Endothelial cell of umbilical vein (primary cell): ENCODE data around the gene ADGRL3. TPM values are rescaled to one million over a fixed set of nuclear protein-coding genes. Genes with fewer than 3 reads are reported as not detected.

Source experiments
- BruUV-seq: library from RNA; stranded (reverse); fragments of 400-500 nt; replicated peaks from 2 replicates; lab custom pipeline; 2021; lab: Mats Ljungman, UMichigan
- CTCF ChIA-PET: fragments of 300-600, 350-600 bp; sonication (Branson Sonifier 250); formaldehyde crosslinking; loops from one replicate; lab custom pipeline; 2021; ENCODE audit warnings: antibody characterized with exemption, inconsistent platforms; lab: Charles Lee
- POLR2A ChIA-PET: fragments of 300-600, 350-600 bp; sonication (Branson Sonifier 250); formaldehyde crosslinking; loops from one replicate; lab custom pipeline; 2021; ENCODE audit warnings: antibody characterized with exemption, inconsistent platforms; lab: Charles Lee
- DNase-seq: peaks from one replicate; pipeline ENCODE4 v3.0.0-alpha.2; 2011; ENCODE audit warnings: low read depth, low spot score
- FAIRE-seq: peaks from 2 replicates; lab custom pipeline; 2011; peaks lifted over from hg19 to GRCh38; lab: Jason Lieb, UNC
- H2AFZ ChIP-seq: 2 replicates; pipeline ENCODE4 v1.6.0; 2012; ENCODE audit warnings: low read depth, low read length, control low read depth, inconsistent platforms
- H3K27ac ChIP-seq: 2 replicates; pipeline ENCODE4 v1.5.1; 2011; ENCODE audit warnings: low read depth, mild to moderate bottlenecking, control low read depth, low read length, moderate library complexity; ENCODE audit not compliant: insufficient read depth
- H3K27me3 ChIP-seq, 2 experiments: 2 replicates each; pipeline versions ENCODE4 v1.6.0 to v1.6.1; 2011; ENCODE audit warnings: low read length in 2 of 2, mixed read lengths in 1 of 2; ENCODE audit not compliant: control insufficient read depth in 2 of 2, insufficient read depth in 2 of 2
- H3K36me3 ChIP-seq, 2 experiments: 2 replicates in 1 of 2; 3 replicates in 1 of 2; pipeline ENCODE4 v1.5.1; 2011; ENCODE audit warnings: low read length in 2 of 2, mild to moderate bottlenecking in 1 of 2, moderate library complexity in 1 of 2; ENCODE audit not compliant: control insufficient read depth in 2 of 2, insufficient read depth in 2 of 2; ENCODE audit errors: extremely low read depth in 1 of 2
- H3K4me1 ChIP-seq: 3 replicates; pipeline ENCODE4 v1.5.1; 2011; ENCODE audit warnings: mild to moderate bottlenecking, low read length; ENCODE audit not compliant: control insufficient read depth, insufficient read depth; ENCODE audit errors: extremely low read depth
- H3K4me2 ChIP-seq: 2 replicates; pipeline ENCODE4 v1.6.1; 2011; ENCODE audit warnings: low read length, control low read depth, mixed read lengths; ENCODE audit not compliant: insufficient read depth
- H3K4me3 ChIP-seq, 3 experiments: fragments of 200-600 bp in 1 of 3; sonication (generic), shearing (Covaris generic) in 1 of 3; replicated peaks in 1 of 3; 2 replicates each; pipeline ENCODE4 v1.5.1; 2011 to 2016; ENCODE audit warnings: control low read depth in 3 of 3, low read length in 3 of 3, mild to moderate bottlenecking in 2 of 3, inconsistent platforms in 1 of 3, low read depth in 1 of 3, moderate library complexity in 1 of 3; ENCODE audit not compliant: insufficient read depth in 1 of 3
- H3K79me2 ChIP-seq: 2 replicates; pipeline ENCODE4 v1.6.0; 2012; ENCODE audit warnings: low read length, inconsistent platforms; ENCODE audit not compliant: control insufficient read depth, insufficient read depth
- H3K9ac ChIP-seq: replicated peaks from 2 replicates; pipeline ENCODE3; 2011; ENCODE audit warnings: low read length, control low read depth; ENCODE audit not compliant: insufficient read depth; ENCODE audit errors: extremely low read depth
- H3K9me1 ChIP-seq: replicated peaks from 3 replicates; pipeline ENCODE4 v1.6.0; 2011; ENCODE audit warnings: mild to moderate bottlenecking, low read length; ENCODE audit not compliant: control insufficient read depth, insufficient read depth; ENCODE audit errors: extremely low read depth
- H3K9me3 ChIP-seq: replicated peaks from 2 replicates; pipeline ENCODE4 v1.5.1; 2012; ENCODE audit warnings: low read length, inconsistent platforms; ENCODE audit not compliant: control insufficient read depth, insufficient read depth
- H4K20me1 ChIP-seq: replicated peaks from 2 replicates; pipeline ENCODE3; 2011; ENCODE audit warnings: mild to moderate bottlenecking, low read length; ENCODE audit not compliant: control insufficient read depth, insufficient read depth; ENCODE audit errors: extremely low read depth
- EZH2 ChIP-seq: IDR thresholded peaks from 2 replicates; pipeline ENCODE4 v1.6.1; 2012; ENCODE audit warnings: borderline replicate concordance, low read depth, mild to moderate bottlenecking, moderate library complexity, low read length, inconsistent platforms; ENCODE audit not compliant: severe bottlenecking
- FOS ChIP-seq: IDR thresholded peaks from 2 replicates; pipeline ENCODE4 v1.6.1; 2011; ENCODE audit warnings: mild to moderate bottlenecking, low read length, moderate library complexity, borderline replicate concordance; ENCODE audit not compliant: insufficient read depth
- GATA2 ChIP-seq: IDR thresholded peaks from 2 replicates; pipeline ENCODE4 v1.7.0; 2011; ENCODE audit warnings: low read depth, mild to moderate bottlenecking, moderate library complexity, mixed read lengths, low read length; ENCODE audit not compliant: insufficient read length, insufficient read depth
- JUN ChIP-seq: IDR thresholded peaks from 2 replicates; pipeline ENCODE4 v1.6.1; 2011; ENCODE audit warnings: borderline replicate concordance, low read depth; ENCODE audit not compliant: insufficient read length, insufficient read depth
- MYC ChIP-seq: IDR thresholded peaks from one replicate; pipeline ENCODE4 v1.6.1; 2011; ENCODE audit warnings: mild to moderate bottlenecking, low read depth, low read length
- POLR2A ChIP-seq: IDR thresholded peaks from 2 replicates; pipeline ENCODE4 v1.6.1; 2012; ENCODE audit warnings: low read depth, mild to moderate bottlenecking, control low read depth, low read length
- POLR2AphosphoS5 ChIP-seq: IDR thresholded peaks from 2 replicates; pipeline ENCODE4 v1.6.1; 2012; ENCODE audit warnings: low read depth, mild to moderate bottlenecking, control low read depth, low read length, moderate library complexity; ENCODE audit not compliant: insufficient read depth
- dilution Hi-C: fragments of 300-500 bp; cut with MboI; formaldehyde crosslinking; loops from one replicate; pipeline ENCODE4 v1.15.0; 2019; ENCODE audit warnings: low sequenced_read_pairs; ENCODE audit not compliant: extremely low pct_ligation_motif_present
- intact Hi-C: fragments of 100-400 bp; cut with micrococcal nuclease; formaldehyde crosslinking; loops from one replicate; pipeline ENCODE4 v1.10.0; 2022
- polyA plus RNA-seq, 4 experiments: library from polyadenylated mRNA; depleted of rRNA in 3 of 4; stranded (reverse) in 3 of 4; unstranded in 1 of 4; fragments of >200 nt; gene quantifications; 2 replicates each; pipeline versions ENCODE4 v1.2.1 to v1.2.3, GENCODE V29; 2011 to 2012; ENCODE audit warnings: missing spikeins in 1 of 4
- total RNA-seq: library from RNA; stranded (reverse); gene quantifications from 2 replicates; pipeline ENCODE4 v1.2.3, GENCODE V29; 2021
- TF ChIP-seq, protein P1 (sequence below): IDR thresholded peaks from 2 replicates; pipeline ENCODE4 v1.6.1; 2011; ENCODE audit not compliant: insufficient read depth, insufficient read length
- TF ChIP-seq, protein P2 (sequence below), 2 donors: IDR thresholded peaks; 1 replicate in 1 of 2; 2 replicates in 1 of 2; pipeline ENCODE4 v1.5.1; 2011; ENCODE audit warnings: low read length in 2 of 2, mild to moderate bottlenecking in 2 of 2, moderate library complexity in 2 of 2, control low read depth in 1 of 2, inconsistent platforms in 1 of 2, low read depth in 1 of 2; ENCODE audit not compliant: insufficient read depth in 1 of 2; ENCODE audit errors: extremely low read depth in 1 of 2

Gene ADGRL3
- total and polyA plus RNA-seq, 2 donors (not counting 3 experiments of a cell fraction or from before 2014, with no cell fraction given): not detected

DNA sequence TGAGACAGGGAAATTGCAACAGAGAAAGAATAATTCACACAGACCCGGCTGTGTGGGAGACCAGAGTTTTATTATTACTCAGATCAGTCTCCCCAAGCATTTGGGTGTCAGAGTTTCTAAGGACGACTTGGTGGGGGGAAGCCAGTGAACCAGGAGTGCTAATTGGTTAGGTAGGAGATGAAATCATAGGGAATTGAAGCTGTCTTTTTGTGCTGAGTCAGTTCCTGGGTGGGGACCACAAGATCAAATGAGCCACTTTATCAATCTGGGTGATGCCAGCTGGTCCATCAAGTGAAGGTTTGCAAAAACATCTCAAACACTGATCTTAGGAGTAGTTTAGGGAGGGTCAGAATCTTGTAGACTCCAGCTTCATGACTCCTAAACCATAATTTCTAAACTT lies 560.7 kb downstream of the ADGRL3 start:
- no peaks in the 10 kb centered on the region for H3K4me1 ChIP-seq
- no peak overlapping the region for H2AFZ ChIP-seq
- ChIA-PET CTCF (no interaction called here), POLR2A (no interaction called here)
- no TSS peak for BruUV-seq
- H3K9me1 ChIP-seq: no peaks in the 10 kb centered on the region
- H3K36me3 ChIP-seq: no peaks in the 10 kb centered on the region
- no peaks in the 10 kb centered on the region for H3K27me3 ChIP-seq
- H3K9ac ChIP-seq: no peak overlapping the region
- H3K4me3 ChIP-seq: no peak overlapping the region
- H3K79me2 ChIP-seq: no peaks in the 10 kb centered on the region
- TF ChIP-seq FOS (no peak), POLR2AphosphoS5 (no peak), POLR2A (no peak), MYC (no peak), GATA2 (no peak), EZH2 (no peak), JUN (no peak)
- TF ChIP-seq, protein P1, sequence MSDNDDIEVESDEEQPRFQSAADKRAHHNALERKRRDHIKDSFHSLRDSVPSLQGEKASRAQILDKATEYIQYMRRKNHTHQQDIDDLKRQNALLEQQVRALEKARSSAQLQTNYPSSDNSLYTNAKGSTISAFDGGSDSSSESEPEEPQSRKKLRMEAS: no peak
- TF ChIP-seq, protein P2, sequence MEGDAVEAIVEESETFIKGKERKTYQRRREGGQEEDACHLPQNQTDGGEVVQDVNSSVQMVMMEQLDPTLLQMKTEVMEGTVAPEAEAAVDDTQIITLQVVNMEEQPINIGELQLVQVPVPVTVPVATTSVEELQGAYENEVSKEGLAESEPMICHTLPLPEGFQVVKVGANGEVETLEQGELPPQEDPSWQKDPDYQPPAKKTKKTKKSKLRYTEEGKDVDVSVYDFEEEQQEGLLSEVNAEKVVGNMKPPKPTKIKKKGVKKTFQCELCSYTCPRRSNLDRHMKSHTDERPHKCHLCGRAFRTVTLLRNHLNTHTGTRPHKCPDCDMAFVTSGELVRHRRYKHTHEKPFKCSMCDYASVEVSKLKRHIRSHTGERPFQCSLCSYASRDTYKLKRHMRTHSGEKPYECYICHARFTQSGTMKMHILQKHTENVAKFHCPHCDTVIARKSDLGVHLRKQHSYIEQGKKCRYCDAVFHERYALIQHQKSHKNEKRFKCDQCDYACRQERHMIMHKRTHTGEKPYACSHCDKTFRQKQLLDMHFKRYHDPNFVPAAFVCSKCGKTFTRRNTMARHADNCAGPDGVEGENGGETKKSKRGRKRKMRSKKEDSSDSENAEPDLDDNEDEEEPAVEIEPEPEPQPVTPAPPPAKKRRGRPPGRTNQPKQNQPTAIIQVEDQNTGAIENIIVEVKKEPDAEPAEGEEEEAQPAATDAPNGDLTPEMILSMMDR (IDR thresholded peaks at IDR 0.05; ENCODE audit: extremely low read depth in 1 of 2, insufficient read depth in 1 of 2, low read depth in 1 of 2, low read length in 2 of 2): no peak
- no peak for DNase-seq
- dilution Hi-C loops (no loop called here), intact Hi-C loops (no loop called here)
- no peaks in the 10 kb centered on the region for H4K20me1 ChIP-seq
- no peaks in the 10 kb centered on the region for H3K9me3 ChIP-seq
- no peak overlapping the region for H3K27ac ChIP-seq
- no peak for FAIRE-seq
- H3K4me2 ChIP-seq: no peak overlapping the region
